K562 (cell line): ENCODE measurements around the gene JRKL. TPM values are rescaled to one million over a fixed set of nuclear protein-coding genes. Genes with fewer than 3 reads are reported as not detected.

Experiments
- ARID2 ChIP-seq: fragments of 450-650 bp; IDR thresholded peaks from 2 replicates; pipeline ENCODE4 v1.6.1; 2017; ENCODE audit warnings: antibody characterized with exemption, mild to moderate bottlenecking
- ETS1 ChIP-seq: conservative IDR thresholded peaks from 2 replicates; pipeline ENCODE4 v1.6.1; 2011; ENCODE audit warnings: low read depth, mild to moderate bottlenecking, low read length; ENCODE audit not compliant: control insufficient read depth
- FOXA3 ChIP-seq, 2 experiments: fragments of 450-650 bp in 1 of 2; sonication (generic) in 1 of 2; formaldehyde crosslinking; IDR thresholded peaks in 1 of 2; conservative IDR thresholded peaks in 1 of 2; 2 replicates each; pipeline versions ENCODE4 v1.4.0 to v1.8.0; 2020 to 2022; ENCODE audit warnings: mild to moderate bottlenecking in 2 of 2, missing genetic modification reagents in 1 of 2
- HMGN3 ChIP-seq: IDR thresholded peaks from 2 replicates; pipeline ENCODE4 v1.6.1; 2011; ENCODE audit warnings: borderline replicate concordance, low read depth, mild to moderate bottlenecking, mixed read lengths, low read length; ENCODE audit not compliant: insufficient read length; ENCODE audit errors: extremely low read depth
- MIER1 ChIP-seq: fragments of 450-650 bp; IDR thresholded peaks from 2 replicates; pipeline ENCODE4 v1.6.1; 2016; ENCODE audit warnings: antibody characterized with exemption, mild to moderate bottlenecking, low read depth
- PREB ChIP-seq: sonication (generic); formaldehyde crosslinking; IDR thresholded peaks from 2 replicates; pipeline ENCODE4 v1.8.1; 2023; ENCODE audit warnings: mild to moderate bottlenecking, missing genetic modification reagents
- PTRF ChIP-seq: fragments of 450-650 bp; IDR thresholded peaks from 2 replicates; pipeline ENCODE4 v1.6.1; 2016; ENCODE audit warnings: mild to moderate bottlenecking, missing genetic modification characterization, missing compliant biosample characterization
- SLC30A9 ChIP-seq: fragments of 250-450 bp; sonication (Bioruptor Pico); IDR thresholded peaks from 2 replicates; pipeline ENCODE4 v1.8.0; 2022; ENCODE audit warnings: mild to moderate bottlenecking, moderate library complexity
- ZNF140 ChIP-seq: fragments of 250-450 bp; sonication (Bioruptor Pico); IDR thresholded peaks from 2 replicates; pipeline ENCODE4 v1.8.0; 2021; ENCODE audit warnings: moderate library complexity, mild to moderate bottlenecking, inconsistent platforms
- ZNF639 ChIP-seq, 2 experiments: fragments of 200-800 bp in 1 of 2; sonication (Bioruptor generic) in 1 of 2; sonication (generic) in 1 of 2; formaldehyde crosslinking in 1 of 2; IDR thresholded peaks in 1 of 2; conservative IDR thresholded peaks in 1 of 2; 2 replicates each; pipeline versions ENCODE4 v1.5.0 to v1.6.1; 2016 to 2020; ENCODE audit warnings: missing compliant biosample characterization in 1 of 2, missing genetic modification characterization in 1 of 2, missing genetic modification reagents in 1 of 2
- ZNF780A ChIP-seq: fragments of 250-450 bp; sonication (Bioruptor Pico); IDR thresholded peaks from 2 replicates; pipeline ENCODE4 v1.5.0; 2021; ENCODE audit warnings: mild to moderate bottlenecking
- polyA plus RNA-seq, 8 experiments: library from polyadenylated mRNA; depleted of rRNA in 4 of 8; stranded (reverse) in 5 of 8; unstranded in 3 of 8; fragments of >200 nt; fragmentation: Nextera tagmentation in 2 of 8; fragmentation: Illumina TruSeq in 1 of 8; extraction: Ambion mirVana in 2 of 8; extraction: Trizol in 1 of 8; gene quantifications; 2 replicates each; pipeline versions ENCODE4 v1.2.1 to v1.2.3, GENCODE V29; 2011 to 2014; ENCODE audit warnings: inconsistent platforms in 1 of 8, missing spikeins in 1 of 8
- total RNA-seq, 7 experiments: library from RNA; depleted of rRNA in 6 of 7; stranded (reverse); fragments of >200 nt in 6 of 7; fragmentation: Illumina TruSeq in 2 of 7; extraction: Trizol in 2 of 7; gene quantifications; 2 replicates each; pipeline versions ENCODE4 v1.2.1 to v1.2.3, GENCODE V29; 2011 to 2021; ENCODE audit warnings: low replicate concordance in 1 of 7
- TF ChIP-seq, protein P1 (sequence below), 2 experiments: fragments of 150-350 bp in 1 of 2; IDR thresholded peaks; 2 replicates each; pipeline ENCODE4 v1.6.1; 2012 to 2016; ENCODE audit warnings: low read depth in 2 of 2, low read length in 2 of 2, mild to moderate bottlenecking in 1 of 2, moderate library complexity in 1 of 2
- TF ChIP-seq, protein P2 (sequence below): fragments of 200-800 bp; sonication (Bioruptor generic); IDR thresholded peaks from 2 replicates; pipeline ENCODE4 v1.6.1; 2017; ENCODE audit warnings: missing genetic modification characterization, missing compliant biosample characterization
- TF ChIP-seq, protein P3 (sequence below): fragments of 250-450 bp; sonication (Bioruptor Pico); IDR thresholded peaks from 2 replicates; pipeline ENCODE4 v1.5.0; 2022; ENCODE audit warnings: mild to moderate bottlenecking

Gene JRKL
- total and polyA plus RNA-seq, 9 of the 15 experiments (the other 6 are each of a cell fraction or from before 2014, with no cell fraction given), result 4.5 to 14.8 (median 8.5) TPM

DNA sequence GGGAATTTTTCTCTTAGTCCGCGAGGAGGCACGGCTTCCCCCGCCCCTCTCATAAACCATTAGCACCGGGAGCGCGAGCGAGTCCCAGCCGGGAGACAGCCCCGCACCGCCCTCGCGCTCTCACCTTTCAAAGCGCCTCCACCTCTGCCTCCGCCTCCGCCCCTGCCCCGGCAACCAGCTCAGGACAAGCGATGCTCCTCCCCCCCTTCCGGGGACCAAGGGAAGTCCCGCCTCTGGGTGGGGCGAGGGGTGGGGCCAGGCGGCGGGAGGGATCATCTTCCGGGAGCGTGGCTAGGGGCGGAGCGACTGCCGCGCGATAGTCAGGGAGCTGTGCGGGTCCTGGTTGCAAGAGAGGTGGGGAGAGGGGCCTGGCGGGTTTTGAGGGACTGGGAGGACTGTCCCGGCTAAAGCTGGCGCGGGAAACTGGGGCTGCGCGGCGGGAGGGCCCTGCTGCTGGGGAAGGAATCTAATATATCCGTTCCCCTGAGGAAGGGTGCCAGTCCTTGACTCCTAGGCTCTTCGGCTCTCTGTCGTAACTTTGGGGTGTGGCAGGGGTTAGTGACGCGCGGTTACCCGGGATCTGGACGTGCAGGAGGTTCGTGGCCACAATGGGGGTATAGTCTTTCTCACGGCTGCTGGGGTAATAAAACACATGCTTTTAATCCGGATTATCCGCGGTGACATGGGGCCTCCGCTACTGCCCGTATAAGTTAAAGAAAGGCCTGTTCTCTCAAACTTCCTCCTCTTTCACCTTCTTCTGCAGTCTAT lies at the start of gene JRKL, which contains the start of gene CCDC82 (continued):
- TF ChIP-seq, protein P1, sequence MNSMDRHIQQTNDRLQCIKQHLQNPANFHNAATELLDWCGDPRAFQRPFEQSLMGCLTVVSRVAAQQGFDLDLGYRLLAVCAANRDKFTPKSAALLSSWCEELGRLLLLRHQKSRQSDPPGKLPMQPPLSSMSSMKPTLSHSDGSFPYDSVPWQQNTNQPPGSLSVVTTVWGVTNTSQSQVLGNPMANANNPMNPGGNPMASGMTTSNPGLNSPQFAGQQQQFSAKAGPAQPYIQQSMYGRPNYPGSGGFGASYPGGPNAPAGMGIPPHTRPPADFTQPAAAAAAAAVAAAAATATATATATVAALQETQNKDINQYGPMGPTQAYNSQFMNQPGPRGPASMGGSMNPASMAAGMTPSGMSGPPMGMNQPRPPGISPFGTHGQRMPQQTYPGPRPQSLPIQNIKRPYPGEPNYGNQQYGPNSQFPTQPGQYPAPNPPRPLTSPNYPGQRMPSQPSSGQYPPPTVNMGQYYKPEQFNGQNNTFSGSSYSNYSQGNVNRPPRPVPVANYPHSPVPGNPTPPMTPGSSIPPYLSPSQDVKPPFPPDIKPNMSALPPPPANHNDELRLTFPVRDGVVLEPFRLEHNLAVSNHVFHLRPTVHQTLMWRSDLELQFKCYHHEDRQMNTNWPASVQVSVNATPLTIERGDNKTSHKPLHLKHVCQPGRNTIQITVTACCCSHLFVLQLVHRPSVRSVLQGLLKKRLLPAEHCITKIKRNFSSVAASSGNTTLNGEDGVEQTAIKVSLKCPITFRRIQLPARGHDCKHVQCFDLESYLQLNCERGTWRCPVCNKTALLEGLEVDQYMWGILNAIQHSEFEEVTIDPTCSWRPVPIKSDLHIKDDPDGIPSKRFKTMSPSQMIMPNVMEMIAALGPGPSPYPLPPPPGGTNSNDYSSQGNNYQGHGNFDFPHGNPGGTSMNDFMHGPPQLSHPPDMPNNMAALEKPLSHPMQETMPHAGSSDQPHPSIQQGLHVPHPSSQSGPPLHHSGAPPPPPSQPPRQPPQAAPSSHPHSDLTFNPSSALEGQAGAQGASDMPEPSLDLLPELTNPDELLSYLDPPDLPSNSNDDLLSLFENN (IDR thresholded peaks at IDR 0.05; ENCODE audit: low read depth in 2 of 2, low read length in 2 of 2), result no peak
- TF ChIP-seq, protein P2, sequence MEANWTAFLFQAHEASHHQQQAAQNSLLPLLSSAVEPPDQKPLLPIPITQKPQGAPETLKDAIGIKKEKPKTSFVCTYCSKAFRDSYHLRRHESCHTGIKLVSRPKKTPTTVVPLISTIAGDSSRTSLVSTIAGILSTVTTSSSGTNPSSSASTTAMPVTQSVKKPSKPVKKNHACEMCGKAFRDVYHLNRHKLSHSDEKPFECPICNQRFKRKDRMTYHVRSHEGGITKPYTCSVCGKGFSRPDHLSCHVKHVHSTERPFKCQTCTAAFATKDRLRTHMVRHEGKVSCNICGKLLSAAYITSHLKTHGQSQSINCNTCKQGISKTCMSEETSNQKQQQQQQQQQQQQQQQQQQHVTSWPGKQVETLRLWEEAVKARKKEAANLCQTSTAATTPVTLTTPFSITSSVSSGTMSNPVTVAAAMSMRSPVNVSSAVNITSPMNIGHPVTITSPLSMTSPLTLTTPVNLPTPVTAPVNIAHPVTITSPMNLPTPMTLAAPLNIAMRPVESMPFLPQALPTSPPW (CRISPR knock-in tag), result peak; percentile 89
- TF ChIP-seq ETS1 (no peak), HMGN3 (peak; percentile 72), SLC30A9 (CRISPR knock-in tag) (no peak), PREB (CRISPR knock-in tag) (no peak), PTRF (no peak), ZNF140 (CRISPR knock-in tag) (no peak), ZNF780A (CRISPR knock-in tag) (no peak), FOXA3 (CRISPR knock-in tag; conservative IDR thresholded peaks at IDR 0.05 in 1 of 2, IDR thresholded peaks at IDR 0.05 in 1 of 2) (peak in 1 of 2 experiments; percentile 43; a peak in 1 of 4 replicates), ZNF639 (CRISPR knock-in tag; conservative IDR thresholded peaks at IDR 0.05 in 1 of 2, IDR thresholded peaks at IDR 0.05 in 1 of 2) (peak in 1 of 2 experiments; percentile 29; a peak in 1 of 4 replicates), MIER1 (no peak), ARID2 (no peak)
- TF ChIP-seq, protein P3, sequence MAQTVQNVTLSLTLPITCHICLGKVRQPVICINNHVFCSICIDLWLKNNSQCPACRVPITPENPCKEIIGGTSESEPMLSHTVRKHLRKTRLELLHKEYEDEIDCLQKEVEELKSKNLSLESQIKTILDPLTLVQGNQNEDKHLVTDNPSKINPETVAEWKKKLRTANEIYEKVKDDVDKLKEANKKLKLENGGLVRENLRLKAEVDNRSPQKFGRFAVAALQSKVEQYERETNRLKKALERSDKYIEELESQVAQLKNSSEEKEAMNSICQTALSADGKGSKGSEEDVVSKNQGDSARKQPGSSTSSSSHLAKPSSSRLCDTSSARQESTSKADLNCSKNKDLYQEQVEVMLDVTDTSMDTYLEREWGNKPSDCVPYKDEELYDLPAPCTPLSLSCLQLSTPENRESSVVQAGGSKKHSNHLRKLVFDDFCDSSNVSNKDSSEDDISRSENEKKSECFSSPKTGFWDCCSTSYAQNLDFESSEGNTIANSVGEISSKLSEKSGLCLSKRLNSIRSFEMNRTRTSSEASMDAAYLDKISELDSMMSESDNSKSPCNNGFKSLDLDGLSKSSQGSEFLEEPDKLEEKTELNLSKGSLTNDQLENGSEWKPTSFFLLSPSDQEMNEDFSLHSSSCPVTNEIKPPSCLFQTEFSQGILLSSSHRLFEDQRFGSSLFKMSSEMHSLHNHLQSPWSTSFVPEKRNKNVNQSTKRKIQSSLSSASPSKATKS (CRISPR knock-in tag), result no peak
